ENCODE data around the gene RGPD6.
A peak's percentile ranks its signal among the peaks of the same experiment; 100 is the strongest.
"Not testable (repeated sequence)": the region's sequence is repeated elsewhere in the genome, so short reads cannot be mapped to it uniquely, and the experiment has no call there.

RGPD6 gene

DNA sequence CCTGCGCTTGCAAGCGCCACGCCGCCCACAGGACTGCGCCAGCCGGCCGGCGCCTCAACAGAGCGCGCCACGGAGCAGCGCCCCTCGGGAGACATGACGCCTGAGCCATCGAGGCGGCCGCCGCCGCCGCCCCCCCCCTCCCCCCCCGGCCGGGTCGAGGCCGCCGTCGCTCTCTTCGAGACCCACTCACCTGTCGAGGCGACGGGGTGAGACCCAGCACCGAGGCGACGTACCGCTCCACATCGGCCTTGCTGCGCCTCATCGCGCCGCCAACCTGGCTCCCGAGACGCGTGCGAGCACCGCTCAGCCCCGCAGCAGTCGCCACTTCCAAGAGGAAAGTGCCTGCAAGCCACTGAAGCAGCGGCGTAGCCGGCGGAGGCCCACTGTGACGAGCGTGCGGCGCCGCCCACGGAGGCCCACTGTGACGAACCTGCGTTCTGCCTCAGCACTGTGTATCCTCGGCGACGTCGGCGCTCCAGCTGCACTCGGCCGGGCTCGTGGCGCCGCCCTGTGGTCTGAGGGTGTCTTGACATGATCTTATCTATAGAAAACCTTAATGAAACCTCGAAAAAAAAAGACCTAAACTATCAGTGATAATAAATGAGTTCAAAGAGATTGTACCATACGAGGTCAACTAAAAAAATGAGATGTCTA, at the start of gene RGPD6:
Gene RGPD6 (minus strand): TSS at position 460 of the 654 bp plus-strand sequence. CDS start 198 bp downstream, at position 262.
- DNase-seq (ENCODE audit: low spot score), result not testable (repeated sequence)

DNA sequence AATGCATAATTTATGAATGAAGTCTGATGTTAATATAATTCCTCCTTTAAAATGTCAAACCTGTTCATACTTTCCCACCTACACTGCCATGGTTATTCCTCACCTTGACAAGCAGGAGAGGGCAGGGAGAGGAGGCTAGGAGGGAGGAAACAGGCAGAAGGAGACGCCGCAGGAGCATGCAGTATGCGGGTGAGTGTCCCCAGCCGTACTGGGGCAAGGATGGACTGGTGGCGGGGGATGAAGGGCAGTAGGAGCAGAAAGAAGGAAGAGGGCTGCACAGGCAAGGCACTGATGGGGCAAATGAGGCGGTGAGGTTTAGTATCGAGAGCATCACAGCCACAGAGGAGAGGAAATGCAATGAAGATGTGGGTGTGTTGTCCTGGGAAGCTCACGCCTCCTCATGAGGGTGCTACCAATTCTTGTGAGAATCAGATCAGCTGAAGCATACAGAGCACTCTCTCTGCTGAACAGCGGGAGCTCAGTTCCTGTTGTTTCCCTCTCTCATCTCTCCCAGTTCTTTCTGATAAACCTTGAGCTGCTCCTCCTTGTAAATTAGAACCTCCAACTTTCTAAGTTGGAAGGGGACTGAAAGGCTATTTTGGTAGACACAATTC, 42.4 kb upstream of the RGPD6 start:
- DNase-seq (ENCODE audit: low spot score), result not testable (repeated sequence)

DNA sequence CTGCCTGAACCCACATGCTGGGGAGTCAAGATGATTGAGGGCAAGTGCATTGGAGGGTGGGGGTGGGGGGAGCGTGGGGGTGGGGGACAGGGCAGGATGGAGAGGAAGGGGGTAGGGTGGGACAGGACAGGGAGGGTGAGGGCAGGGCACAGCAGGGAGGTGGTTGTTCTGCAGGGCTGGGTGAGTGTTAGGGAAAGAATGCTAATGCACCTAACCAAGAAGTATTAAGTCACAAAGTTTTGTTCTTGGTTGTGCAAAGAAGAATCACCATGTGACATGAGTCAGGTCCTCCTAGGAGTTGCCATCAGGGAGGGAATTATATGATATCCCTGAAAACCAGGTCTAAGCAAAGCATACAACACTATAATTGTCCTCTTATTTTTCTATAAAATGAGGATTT, 36.9 kb upstream of the RGPD6 start:
- DNase-seq (ENCODE audit: low spot score), result not testable (repeated sequence)

DNA sequence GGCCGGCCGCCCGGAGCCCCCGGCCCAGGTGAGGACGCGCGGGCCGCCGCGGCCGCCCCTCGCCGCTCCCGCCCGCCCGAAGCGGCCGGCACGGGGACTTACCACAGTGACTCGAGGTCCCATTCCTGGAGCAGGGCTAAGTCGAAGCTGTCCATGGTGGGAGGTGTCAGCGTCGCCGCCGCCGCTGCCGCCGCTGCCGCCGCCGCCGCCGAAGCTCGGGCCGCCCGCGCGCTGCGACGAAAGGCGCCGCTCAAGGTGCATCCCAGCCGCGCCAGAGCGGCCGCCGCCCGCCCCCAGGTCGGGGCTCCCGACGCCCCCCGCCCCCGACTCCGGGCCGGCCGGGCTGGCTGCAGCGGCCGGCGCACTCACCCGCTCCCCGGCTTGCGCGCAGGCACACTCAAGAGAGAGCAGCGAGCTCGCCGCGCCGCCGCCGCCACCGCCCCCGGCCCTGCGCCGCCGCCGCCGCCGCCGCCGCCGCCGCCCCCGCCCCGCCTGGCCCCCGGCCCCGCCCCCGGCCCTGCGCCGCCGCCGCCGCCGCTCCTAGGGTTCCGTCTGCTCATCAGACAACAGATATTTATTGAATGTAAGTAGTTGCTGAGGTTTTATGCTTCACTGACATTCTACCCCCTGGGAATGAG, 33.7 kb upstream of the RGPD6 start:
- DNase-seq (ENCODE audit: low spot score), result peak; percentile 12

DNA sequence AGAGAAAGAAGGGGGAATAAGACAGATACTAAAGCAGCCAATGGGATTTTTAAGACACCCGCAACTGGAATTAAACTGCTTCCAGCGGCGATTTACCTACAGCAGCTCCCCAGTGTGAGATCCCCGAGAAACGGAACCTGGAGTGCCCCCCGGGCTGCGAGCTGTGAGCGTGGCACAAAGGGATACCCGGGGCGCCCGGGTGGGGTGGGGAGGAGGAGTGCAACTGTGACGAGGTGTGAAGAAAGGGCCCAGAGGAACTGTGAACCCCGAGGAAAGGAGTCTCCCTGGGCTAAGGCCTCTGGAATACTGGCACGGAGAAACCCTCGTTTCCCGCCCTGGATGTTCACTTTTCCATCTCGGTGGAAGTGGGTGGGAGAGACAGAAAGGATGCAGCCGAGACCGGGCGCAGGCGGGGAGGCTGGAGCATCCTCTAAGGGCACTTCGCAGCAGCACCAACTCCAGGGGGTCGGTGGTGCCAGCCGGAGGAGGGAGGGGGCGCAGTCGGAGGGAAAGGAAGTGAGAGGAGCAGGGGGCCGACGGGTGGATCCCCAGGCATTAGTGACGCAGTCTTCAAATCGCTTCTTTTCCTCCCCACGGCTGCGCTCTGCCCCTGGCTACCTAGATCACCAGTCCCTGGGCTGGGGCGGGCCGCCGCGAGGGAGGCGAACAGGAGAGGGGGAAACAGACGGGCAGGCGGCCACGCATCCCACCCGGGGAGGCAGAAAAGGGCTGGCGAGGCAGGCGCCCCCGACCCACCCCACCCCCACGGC, 33.0 kb upstream of the RGPD6 start:
- not testable (repeated sequence) for DNase-seq (ENCODE audit: low spot score)

DNA sequence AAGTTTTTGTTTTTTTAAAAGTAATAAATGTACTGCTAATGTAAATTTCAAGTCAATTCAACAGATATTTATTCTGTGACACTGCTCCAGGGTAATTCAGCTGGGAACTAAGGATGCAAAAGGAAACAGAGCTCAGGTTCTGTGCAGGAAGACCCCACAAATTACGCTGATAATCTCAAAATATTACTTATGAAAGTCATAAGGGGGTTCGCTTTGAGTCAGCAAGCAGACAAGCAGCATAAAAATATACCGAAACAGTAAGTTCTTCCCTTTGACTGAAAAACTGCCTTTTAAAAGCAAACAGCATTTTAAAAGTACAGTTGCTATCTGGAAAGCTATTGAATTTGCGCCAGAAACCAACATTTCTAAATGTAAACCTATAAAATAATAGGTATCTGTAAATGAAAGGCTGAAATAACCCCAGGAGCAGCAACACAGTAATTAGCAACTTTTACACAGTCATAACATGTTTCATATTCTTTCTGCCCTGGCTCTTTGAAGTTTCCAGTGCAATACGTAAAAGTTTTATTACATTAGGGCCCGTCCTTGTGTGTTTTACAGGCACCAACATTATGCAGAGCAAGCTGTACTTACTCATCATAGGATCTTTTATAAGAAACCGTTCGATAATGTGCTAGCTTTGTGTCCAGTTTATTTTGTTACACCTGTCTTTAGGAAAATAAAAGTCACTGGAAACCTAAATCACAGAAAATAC, 31.9 kb upstream of the RGPD6 start:
- not testable (repeated sequence) for DNase-seq (ENCODE audit: low spot score)

DNA sequence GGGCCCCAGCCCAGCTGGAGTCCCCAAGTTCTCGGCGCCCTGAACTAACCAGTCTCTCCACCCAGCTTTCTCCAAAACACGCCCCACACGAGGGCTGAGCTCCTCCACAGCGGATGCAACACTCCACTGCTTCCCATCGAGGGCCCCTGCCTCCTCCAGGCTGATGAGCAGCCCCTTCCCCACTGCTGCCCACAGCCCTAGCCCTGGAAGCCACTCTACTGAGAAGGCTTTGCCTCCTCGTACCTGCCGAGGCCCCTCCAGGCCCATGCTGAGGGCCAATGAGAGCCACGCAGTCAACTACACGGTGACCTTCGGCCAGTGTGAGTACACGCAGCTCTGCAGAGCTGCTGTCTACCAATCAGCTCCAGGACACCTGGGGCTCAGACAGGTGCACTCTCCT, 28.0 kb upstream of the RGPD6 start:
- not testable (repeated sequence) for DNase-seq (ENCODE audit: low spot score)

DNA sequence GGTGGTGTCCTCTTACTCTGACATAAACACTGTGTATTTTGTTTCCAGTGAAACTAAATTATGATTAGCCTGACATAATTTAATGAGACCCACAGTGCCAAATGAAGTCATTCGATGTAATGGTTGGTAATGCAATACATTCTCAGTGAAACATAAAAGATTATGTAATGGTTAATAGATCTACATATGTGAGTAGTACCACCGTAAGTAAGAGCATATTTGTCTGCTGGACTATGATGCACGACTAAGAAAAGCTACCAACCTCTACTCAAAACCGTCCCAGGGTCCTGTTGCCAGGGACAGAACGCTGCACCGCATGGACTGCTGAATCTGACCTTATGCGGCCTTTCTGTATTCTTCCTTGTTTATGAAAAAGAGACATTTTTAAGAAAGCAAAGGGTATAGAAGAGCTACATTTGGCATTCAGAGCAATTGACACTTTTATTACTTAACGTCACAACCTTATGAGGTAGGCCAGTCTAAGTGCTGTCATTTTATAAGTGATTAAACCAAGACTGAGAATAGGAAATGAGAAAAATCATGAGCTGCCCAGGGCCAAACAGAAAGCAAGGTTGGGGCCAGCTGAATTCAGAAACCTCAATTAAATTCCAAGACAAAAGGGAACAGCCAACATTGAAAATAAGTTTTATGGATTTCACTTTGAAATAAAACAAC, 27.0 kb upstream of the RGPD6 start:
- not testable (repeated sequence) for DNase-seq (ENCODE audit: low spot score)

DNA sequence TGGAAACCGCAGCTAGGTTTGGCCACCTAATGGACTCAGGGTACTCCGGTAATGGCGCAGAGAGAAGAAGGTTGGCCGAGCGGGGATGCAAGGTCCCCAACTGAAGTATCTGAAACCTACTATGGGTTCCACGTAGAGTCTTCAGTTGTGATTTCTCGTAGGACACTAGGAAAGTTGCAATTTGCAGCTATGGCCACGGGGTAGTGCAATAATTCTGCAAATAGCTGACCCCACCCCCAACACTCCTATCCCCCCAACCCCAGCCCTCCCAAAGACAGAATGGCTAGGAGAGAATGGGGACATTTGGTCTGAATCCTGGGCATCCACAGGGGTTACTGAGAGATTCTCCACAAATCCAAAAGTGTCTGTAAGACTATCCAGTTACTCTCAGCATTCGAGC, 25.1 kb upstream of the RGPD6 start:
- DNase-seq (ENCODE audit: low spot score), result not testable (repeated sequence)

DNA sequence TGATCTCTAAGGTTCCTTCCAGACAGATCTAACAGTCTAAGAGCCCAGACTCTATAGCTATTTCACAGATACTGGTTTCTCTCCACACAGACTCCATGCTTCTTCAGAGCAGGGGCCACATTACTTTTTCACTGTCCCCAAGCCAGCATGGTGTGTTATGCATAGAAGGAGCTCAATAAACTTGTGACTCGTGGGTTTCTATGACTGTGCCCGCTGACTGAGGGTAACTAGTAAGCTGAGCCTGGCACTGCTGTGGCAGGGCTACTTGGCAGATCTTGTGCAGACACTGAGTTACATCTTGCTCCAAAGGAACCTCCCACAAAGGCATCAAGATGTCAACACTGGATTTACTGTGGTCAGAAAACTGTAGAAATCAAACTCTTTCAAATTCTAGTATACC, 15.0 kb upstream of the RGPD6 start:
- not testable (repeated sequence) for DNase-seq (ENCODE audit: low spot score)

DNA sequence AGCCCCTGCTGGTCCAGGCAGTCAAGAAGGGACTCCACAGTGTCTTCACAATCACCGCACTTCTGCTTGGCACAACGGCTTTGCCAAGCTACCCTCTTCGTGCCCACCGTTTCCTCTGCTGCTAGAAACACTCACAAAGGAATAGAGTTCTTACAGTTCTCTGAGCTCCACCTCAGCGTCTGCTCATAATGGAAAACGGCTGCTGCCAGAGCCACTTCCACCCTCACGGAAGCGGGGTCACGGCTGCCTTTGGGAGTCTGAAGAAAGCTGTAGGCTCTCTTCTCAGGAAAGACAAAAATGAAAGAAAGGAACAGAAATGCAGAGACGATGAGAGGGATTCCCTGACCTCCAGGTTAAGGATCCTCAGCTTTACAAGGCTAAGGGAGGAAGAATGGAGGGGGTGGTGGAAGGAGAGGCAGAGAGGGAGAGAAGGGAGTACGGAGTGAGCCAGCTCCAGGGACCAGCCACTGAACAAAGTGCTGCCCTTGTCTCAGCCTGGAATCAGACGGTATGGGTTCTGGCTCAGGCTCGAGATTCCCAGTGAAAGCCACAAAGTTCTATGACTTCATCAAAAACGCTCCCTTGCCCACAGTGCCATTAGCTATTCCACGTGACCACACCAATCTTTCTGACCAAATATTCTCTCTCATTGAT, 12.8 kb upstream of the RGPD6 start:
- DNase-seq (ENCODE audit: low spot score), result not testable (repeated sequence)

DNA sequence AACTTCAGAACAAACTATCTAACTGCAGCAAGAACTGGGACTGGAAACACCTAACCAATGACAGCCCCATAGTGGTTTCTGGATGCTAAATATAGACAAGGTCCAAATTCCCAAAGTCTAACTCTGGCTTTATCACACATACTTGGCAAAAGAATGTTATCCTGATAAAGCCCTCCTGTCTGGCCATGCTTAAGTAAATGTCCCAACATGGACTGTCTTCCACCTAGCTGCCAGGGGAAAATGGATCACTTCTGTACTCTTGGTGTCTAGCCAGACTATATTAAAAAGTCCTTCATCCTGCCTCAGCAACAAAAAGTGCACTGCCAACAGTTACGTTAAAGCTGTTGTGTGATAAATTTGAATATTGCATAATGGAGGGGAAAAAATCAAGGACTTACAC, 11.5 kb upstream of the RGPD6 start:
- not testable (repeated sequence) for DNase-seq (ENCODE audit: low spot score)

DNA sequence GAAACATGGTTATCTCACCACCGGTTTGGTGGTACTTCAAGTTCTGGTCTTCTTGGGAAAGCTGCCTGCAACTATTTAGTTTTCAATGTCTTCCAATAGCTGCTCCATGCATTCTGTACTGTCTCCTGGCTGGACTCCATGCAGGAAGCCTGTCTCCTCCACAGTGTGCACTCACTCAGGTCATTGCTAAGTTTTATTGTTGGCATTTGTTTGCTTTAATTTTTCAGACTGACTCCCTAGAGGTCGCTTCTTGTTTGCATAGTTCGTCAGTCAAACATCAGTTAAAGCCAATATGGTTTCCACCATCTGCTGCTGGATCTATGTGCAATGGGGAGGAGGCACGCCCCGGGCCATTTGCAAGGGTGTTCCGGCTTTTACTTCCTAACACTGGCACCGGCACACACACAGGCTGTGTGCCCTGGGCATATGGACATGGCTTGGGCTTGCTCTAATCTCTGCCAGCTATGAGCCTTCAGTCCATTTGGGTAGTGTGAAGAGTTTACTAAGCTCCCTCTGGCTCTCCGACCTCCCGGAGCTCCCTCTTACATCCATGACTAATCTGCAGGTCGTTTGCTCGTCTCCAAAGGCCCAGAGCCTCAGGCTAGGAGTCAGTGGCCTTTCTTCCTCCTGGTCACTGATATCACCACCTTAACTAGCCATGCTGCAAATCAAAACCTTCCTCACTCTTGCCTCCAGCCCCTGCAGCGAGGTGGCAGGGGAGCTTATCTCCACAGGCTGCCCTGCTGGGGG, 2.4 kb upstream of the RGPD6 start:
- DNase-seq (ENCODE audit: low spot score), result not testable (repeated sequence)

DNA sequence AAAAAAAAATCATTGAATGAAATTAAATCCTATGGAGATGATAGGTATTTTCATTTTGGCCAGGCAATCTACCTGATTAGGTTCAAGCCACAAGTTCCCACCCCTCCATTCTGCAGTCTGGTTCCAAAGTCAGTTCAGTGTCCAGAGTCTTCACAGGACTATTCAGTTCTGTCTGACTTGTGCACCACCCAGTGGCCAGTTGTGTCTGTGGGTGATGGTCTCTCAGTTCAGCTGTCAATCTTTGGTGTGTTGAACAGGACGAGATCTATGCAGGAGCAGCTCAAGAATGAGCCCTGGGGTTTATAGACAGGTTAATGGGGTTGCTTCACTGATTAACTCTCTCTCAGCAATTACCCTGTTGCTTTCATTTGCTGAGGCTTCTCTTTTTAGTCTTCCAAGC, 1.4 kb upstream of the RGPD6 start:
- DNase-seq (ENCODE audit: low spot score), result not testable (repeated sequence)

DNA sequence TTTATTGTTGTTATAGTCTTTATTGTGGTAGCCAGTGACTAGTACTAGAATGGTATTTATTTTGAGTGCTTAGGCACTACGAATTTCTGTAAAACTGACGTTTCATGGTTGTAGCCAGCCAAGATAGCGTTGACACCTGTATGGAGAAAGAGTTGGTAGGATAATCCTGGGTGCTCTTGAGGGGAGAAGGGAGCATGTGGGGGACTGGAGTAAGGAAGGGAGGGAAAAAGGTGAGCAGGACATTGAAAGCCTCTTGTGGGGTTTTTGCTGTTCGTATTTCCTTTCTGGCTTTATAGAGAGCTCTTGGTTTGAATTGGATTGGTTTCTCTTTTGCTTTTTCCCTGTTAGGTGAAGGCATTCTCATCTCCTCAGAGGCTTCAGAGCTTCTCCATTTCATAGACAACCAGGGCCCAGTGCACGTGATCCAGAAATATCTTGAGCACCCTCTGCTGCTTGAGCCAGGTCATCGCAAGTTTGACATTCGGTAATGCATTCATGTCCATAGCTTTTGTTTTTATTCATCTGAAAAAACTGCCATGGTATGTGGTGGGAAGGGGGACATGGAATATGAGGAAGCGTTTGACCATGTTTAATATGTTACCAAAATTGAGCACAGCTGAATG, 77.2 kb downstream of the RGPD6 start:
- DNase-seq (ENCODE audit: low spot score), result not testable (repeated sequence)

DNA sequence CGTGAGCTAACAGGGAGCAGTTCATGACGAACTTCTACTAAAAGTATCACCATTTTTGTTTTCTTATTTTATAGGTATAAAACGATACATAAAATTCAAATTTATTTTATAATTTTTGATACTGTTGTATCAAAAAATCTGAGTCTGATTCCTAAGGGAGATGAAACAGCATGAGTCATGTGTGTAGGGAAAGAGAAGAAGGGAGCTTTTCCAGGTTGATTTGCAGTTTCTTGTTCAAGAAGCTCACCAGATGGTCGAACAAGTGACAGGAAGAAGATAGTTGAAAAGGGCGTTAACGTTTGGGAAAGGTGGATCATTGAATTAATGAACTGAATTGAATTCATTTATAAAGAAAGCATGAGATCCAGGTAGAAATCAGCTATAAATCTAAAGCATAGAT, 81.0 kb downstream of the RGPD6 start:
- DNase-seq (ENCODE audit: low spot score), result not testable (repeated sequence)

DNA sequence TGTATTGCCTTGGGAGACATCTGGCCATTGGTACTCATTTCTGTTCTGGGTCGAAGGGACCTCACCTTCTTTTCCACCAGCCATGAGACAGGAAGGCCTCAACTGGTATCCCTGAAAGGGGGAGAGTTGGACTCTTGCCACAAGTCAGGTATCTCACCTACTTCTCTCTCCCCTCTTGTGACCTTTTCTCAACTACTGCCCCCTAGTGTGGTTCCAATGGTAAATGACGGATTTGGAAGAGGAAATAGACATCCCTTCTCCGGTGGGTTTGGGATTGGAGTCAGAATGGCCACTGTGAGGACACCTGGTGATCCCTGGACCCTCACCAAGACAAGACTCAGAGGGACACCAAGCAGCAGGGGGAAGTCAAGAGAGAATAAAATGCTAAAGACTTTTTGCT, 82.5 kb downstream of the RGPD6 start:
- DNase-seq (ENCODE audit: low spot score), result not testable (repeated sequence)

DNA sequence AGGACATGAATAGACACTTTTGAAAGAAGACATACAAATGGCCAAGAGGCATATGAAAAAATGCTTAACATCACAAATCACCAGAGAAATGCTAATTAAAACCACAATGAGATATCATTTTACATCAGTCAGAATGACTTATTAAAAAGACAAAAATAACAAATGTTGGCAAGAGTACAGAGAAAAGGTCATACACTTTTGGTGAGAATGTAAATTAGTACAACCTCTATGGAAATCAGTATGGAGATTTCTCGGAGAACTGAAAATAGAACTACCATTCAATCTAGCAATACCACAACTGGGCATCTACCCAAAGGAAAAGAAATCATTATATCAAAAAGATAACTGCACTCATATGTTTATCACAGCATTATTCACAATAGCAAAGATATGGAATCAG, 88.0 kb downstream of the RGPD6 start:
- DNase-seq (ENCODE audit: low spot score), result not testable (repeated sequence)

DNA sequence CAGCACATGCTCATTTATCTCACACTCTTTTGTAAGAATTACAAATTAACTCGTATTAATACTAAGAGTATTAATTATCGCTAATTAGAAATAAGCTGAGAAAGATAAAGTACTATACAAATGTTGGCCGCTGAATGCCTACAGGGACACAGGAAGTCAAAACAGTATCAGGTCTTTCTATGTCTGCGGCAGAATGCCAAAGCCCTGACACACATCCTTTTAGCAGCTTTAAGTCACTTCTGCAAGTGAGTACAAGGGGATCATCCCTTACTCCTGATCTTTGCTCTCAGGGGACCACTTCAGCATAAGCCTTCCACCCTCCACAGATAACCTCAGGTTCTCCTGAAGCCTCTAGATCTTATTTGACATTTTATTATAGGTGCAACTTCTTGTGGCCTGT, 94.3 kb downstream of the RGPD6 start:
- DNase-seq (ENCODE audit: low spot score), result not testable (repeated sequence)

Measured in CD4-positive, alpha-beta T cell treated with Interleukin-2 at 100 ng/mL for 4 hours (primary cell).